OCI-LY7 (cell line): ENCODE results near the gene OR8I2. TPM values are rescaled to one million over a fixed set of nuclear protein-coding genes. Genes with fewer than 3 reads are reported as not detected.
"Not testable (repeated sequence)": the region's sequence is repeated elsewhere in the genome, so short reads cannot be mapped to it uniquely, and the experiment has no call there.

Experiments used
- BruUV-seq: library from RNA; stranded (reverse); fragments of 400-500 nt; replicated peaks from 2 replicates; lab custom pipeline; 2021; lab: Mats Ljungman, UMichigan
- CTCF ChIA-PET: fragments of 300-600 bp; sonication (Branson Sonifier 250); formaldehyde crosslinking; loops from one replicate; lab custom pipeline; 2022; ENCODE audit warnings: antibody characterized with exemption; ENCODE audit not compliant: unreplicated experiment; lab: Charles Lee
- POLR2A ChIA-PET: fragments of 300-600 bp; sonication (Branson Sonifier 250); formaldehyde crosslinking; loops from one replicate; lab custom pipeline; 2022; ENCODE audit warnings: antibody characterized with exemption; lab: Charles Lee
- DNase-seq: peaks from one replicate; pipeline ENCODE4 v3.0.0-alpha.2; 2015; ENCODE audit warnings: low spot score
- H2AFZ ChIP-seq: fragments of 200-600 bp; sonication (generic), shearing (Covaris generic); 2 replicates; pipeline ENCODE4 v1.6.1; 2014; ENCODE audit warnings: mild to moderate bottlenecking, antibody characterized with exemption, low read length, moderate library complexity
- H3K27ac ChIP-seq: fragments of 200-600 bp; sonication (generic); 2 replicates; pipeline ENCODE4 v1.5.1; 2014; ENCODE audit warnings: mixed run types, low read depth, mild to moderate bottlenecking, moderate library complexity, low read length, inconsistent platforms; ENCODE audit not compliant: poor library complexity, severe bottlenecking
- H3K36me3 ChIP-seq: fragments of 200-600 bp; sonication (generic); 2 replicates; pipeline ENCODE4 v1.6.1; 2014; ENCODE audit warnings: mild to moderate bottlenecking, antibody characterized with exemption, low read length, moderate library complexity, mixed read lengths; ENCODE audit not compliant: insufficient read depth
- H3K4me1 ChIP-seq: fragments of 200-600 bp; sonication (generic); 2 replicates; pipeline ENCODE4 v1.5.1; 2014; ENCODE audit warnings: mild to moderate bottlenecking, low read length; ENCODE audit not compliant: insufficient read depth, poor library complexity, severe bottlenecking
- H3K4me2 ChIP-seq: fragments of 200-600 bp; sonication (generic); 2 replicates; pipeline ENCODE4 v1.6.1; 2014; ENCODE audit warnings: mild to moderate bottlenecking, low read length
- H3K4me3 ChIP-seq: fragments of 200-600 bp; sonication (generic); 2 replicates; pipeline ENCODE4 v1.5.1; 2014; ENCODE audit warnings: mild to moderate bottlenecking, low read depth, low read length; ENCODE audit not compliant: poor library complexity, severe bottlenecking
- H3K79me2 ChIP-seq: fragments of 200-600 bp; sonication (generic); 2 replicates; pipeline ENCODE4 v1.6.1; 2016; ENCODE audit warnings: low read depth, mild to moderate bottlenecking, low read length, moderate library complexity, mixed read lengths; ENCODE audit not compliant: insufficient read depth
- H3K9me2 ChIP-seq: fragments of 200-600 bp; sonication (generic); 2 replicates; pipeline ENCODE4 v1.6.1; 2016; ENCODE audit warnings: mild to moderate bottlenecking, low read length, mixed read lengths; ENCODE audit not compliant: insufficient read depth
- H3K9me3 ChIP-seq: fragments of 200-600 bp; sonication (generic); 2 replicates; pipeline ENCODE4 v1.6.1; 2014; ENCODE audit warnings: mild to moderate bottlenecking, mixed run types, low read length, mixed read lengths
- H4K20me1 ChIP-seq: fragments of 200-600 bp; sonication (generic); 2 replicates; pipeline ENCODE4 v1.6.1; 2014; ENCODE audit warnings: mild to moderate bottlenecking, antibody characterized with exemption, low read length, moderate library complexity, mixed read lengths; ENCODE audit not compliant: insufficient read depth
- EZH2phosphoT487 ChIP-seq: fragments of 200-600 bp; sonication (generic); IDR thresholded peaks from 2 replicates; pipeline ENCODE4 v1.6.1; 2018; ENCODE audit warnings: low read depth, borderline replicate concordance, mild to moderate bottlenecking, mixed run types, antibody characterized with exemption, low read length, moderate library complexity, mixed read lengths
- intact Hi-C: fragments of 100-400 bp; cut with micrococcal nuclease; formaldehyde crosslinking; loops from one replicate; pipeline ENCODE4 v1.10.0; 2022; ENCODE audit not compliant: unreplicated experiment
- total RNA-seq, 2 experiments: library from RNA; depleted of rRNA in 1 of 2; stranded (reverse); fragments of >200 nt in 1 of 2; shearing (Covaris generic) in 1 of 2; gene quantifications; 2 replicates each; pipeline ENCODE4 v1.2.3, GENCODE V29; 2014 to 2022
- TF ChIP-seq, protein P1 (sequence below): fragments of 200-600 bp; sonication (generic); conservative IDR thresholded peaks from 2 replicates; pipeline ENCODE4 v1.5.1; 2014; ENCODE audit warnings: mild to moderate bottlenecking, antibody characterized with exemption, low read length, moderate library complexity, mixed read lengths

OR8I2 gene
- total RNA-seq, 2 experiments from 2014 or later = not detected

DNA sequence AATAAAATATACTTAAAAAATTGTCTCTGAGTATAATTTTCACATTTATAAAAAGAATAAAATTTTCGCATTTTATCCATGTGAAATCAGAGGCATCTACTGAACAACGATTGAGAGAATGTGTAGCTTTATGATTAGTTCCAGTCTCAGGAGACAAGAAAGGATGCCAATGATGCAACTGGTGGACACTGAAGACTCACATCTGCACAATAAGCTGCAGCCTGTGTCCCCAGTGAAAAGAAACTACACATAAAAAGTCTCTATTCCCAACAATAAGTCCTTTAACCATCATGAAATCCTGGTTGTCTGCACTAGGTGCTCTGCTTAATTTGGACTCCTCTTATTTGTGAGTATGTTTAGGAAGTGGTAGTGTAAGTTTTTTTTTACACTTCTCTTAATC, 43.6 kb upstream of the OR8I2 start:
- Histone ChIP-seq H3K9me2 (no peaks in the 10 kb centered on the region), H3K4me1 (no peaks in the 10 kb centered on the region), H3K79me2 (no peaks in the 10 kb centered on the region), H4K20me1 (no peaks in the 10 kb centered on the region), H3K4me2 (no peak overlapping the region), H3K4me3 (no peak overlapping the region), H3K36me3 (no peaks in the 10 kb centered on the region), H2AFZ (no peak overlapping the region), H3K27ac (no peak overlapping the region), H3K9me3 (no peaks in the 10 kb centered on the region)
- CTCF ChIA-PET = no interaction called here
- POLR2A ChIA-PET = interaction anchor here (0.6 kb wide), 1 partner anchor 289 kb away, joined by 3 read pairs; no protein-coding TSS in a partner anchor
- no peak for TF ChIP-seq EZH2phosphoT487
- TF ChIP-seq, protein P1, sequence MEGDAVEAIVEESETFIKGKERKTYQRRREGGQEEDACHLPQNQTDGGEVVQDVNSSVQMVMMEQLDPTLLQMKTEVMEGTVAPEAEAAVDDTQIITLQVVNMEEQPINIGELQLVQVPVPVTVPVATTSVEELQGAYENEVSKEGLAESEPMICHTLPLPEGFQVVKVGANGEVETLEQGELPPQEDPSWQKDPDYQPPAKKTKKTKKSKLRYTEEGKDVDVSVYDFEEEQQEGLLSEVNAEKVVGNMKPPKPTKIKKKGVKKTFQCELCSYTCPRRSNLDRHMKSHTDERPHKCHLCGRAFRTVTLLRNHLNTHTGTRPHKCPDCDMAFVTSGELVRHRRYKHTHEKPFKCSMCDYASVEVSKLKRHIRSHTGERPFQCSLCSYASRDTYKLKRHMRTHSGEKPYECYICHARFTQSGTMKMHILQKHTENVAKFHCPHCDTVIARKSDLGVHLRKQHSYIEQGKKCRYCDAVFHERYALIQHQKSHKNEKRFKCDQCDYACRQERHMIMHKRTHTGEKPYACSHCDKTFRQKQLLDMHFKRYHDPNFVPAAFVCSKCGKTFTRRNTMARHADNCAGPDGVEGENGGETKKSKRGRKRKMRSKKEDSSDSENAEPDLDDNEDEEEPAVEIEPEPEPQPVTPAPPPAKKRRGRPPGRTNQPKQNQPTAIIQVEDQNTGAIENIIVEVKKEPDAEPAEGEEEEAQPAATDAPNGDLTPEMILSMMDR = no peak
- no peak for DNase-seq
- no TSS peak for BruUV-seq
- intact Hi-C loops = no loop called here

DNA sequence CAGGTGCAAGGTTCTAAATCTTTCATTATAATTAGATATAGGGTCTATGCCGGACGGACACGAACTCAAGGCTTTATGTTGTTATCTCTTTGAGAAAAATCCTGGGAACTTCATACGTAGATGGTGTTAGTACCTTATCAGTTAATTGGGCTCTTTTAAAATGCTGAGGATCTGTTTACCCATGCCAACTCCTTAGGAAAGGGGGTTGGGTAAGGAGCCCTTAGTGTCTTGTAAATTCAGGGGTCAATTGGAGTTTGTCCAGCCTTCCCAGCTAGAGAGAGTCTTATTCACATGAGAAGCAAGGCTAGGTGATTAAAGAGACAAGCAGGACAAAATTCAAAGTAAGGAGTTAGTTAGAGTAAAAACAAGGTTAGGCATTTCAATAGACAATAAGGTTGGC, 36.7 kb upstream of the OR8I2 start:
- H3K9me2 ChIP-seq, H3K4me3 ChIP-seq, DNase-seq, H3K36me3 ChIP-seq, intact Hi-C loops, H3K4me2 ChIP-seq, H3K4me1 ChIP-seq, H2AFZ ChIP-seq, H3K9me3 ChIP-seq, H3K79me2 ChIP-seq, H3K27ac ChIP-seq, CTCF ChIA-PET, BruUV-seq, H4K20me1 ChIP-seq: not testable (repeated sequence)
- POLR2A ChIA-PET = interaction anchor here (0.7 kb wide), 1 partner anchor 345 kb away, joined by 3 read pairs; no protein-coding TSS in a partner anchor

DNA sequence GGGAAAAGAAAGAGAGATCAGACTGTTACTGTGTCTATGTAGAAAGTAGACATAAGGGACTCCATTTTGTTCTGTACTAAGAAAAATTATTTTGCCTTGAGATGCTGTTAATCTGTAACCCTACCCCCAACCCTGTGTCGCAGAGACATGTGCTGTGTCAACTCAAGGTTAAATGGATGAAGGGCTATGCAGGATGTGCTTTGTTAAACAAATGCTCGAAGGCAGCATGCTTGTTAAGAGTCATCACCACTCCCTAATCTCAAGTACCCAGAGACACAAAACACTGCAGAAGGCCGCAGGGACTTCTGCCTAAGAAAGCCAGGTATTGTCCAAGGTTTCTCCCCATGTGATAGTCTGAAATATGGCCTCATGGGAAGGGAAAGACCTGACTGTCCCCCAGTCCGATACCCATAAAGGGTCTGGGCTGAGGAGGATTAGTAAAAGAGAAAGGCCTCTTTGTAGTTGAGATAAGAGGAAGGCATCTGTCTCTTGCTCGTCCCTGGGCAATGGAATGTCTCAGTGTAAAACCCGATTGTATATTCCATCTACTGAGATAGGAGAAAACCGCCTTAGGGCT, 35.4 kb upstream of the OR8I2 start:
- POLR2A ChIA-PET, H3K4me3 ChIP-seq, intact Hi-C loops: not testable (repeated sequence)

DNA sequence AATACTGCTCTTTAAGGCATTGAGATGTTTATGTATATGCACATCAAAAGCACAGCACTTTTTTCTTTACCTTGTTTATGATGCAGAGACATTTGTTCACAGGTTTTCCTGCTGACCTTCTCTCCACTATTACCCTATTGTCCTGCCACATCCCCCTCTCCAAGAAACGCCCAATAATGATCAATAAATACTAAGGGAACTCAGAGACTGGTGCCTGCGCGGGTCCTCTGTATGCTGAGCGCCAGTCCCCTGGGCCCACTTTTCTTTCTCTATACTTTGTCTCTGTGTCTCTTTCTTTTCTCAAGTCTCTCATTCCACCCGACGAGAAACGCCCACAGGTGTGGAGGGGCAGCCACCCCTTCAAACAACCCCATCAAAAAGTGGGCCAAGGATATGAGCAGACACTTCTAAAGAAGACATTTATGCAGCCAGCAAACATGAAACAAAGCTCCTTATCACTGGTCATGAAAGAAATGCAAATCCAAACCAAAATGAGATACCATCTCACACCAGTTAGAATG, 34.8 kb upstream of the OR8I2 start:
- H3K4me1 ChIP-seq, DNase-seq, H3K36me3 ChIP-seq, BruUV-seq, intact Hi-C loops, H4K20me1 ChIP-seq, H3K9me3 ChIP-seq, H3K9me2 ChIP-seq, CTCF ChIA-PET, H3K4me3 ChIP-seq, POLR2A ChIA-PET, H3K27ac ChIP-seq, H2AFZ ChIP-seq, H3K79me2 ChIP-seq, H3K4me2 ChIP-seq: not testable (repeated sequence)

More for the DNA sequence above, 35.4 kb upstream of the OR8I2 start:
- DNase-seq, H3K4me2 ChIP-seq, H4K20me1 ChIP-seq, H3K9me3 ChIP-seq, H3K27ac ChIP-seq, H3K9me2 ChIP-seq, H3K4me1 ChIP-seq, H2AFZ ChIP-seq, H3K36me3 ChIP-seq, BruUV-seq, H3K79me2 ChIP-seq, CTCF ChIA-PET: not testable (repeated sequence)
